Skin epidermis (tissue), 12 donors: Measurements from ENCODE around the gene CREBBP.
A peak's percentile ranks its signal among the peaks of the same experiment; 100 is the strongest.

Experiments
- H3K27ac ChIP-seq, 21 experiments: fragments of 200-600 bp; sonication (generic) in 11 of 21; one replicate each; pipeline ENCODE4 v1.5.0; 2020; ENCODE audit warnings: mild to moderate bottlenecking in 3 of 21, inconsistent platforms in 2 of 21, moderate library complexity in 2 of 21
- H3K4me3 ChIP-seq, 7 experiments: fragments of 200-600 bp; sonication (generic) in 2 of 7; one replicate each; pipeline ENCODE4 v1.5.0; 2020; ENCODE audit warnings: inconsistent platforms in 2 of 7, mild to moderate bottlenecking in 2 of 7, moderate library complexity in 1 of 7

The CREBBP gene

GRCh38 chr16:3751878-3752277, 128.6 kb downstream of the CREBBP start:
- Histone ChIP-seq H3K27ac (no peak overlapping the region), H3K4me3 (no peak overlapping the region)

- H3K4me3 ChIP-seq = no peak overlapping the region
- H3K27ac ChIP-seq = no peak overlapping the region
Observed at GRCh38 chr16:3748307-3748706, 132.2 kb downstream of the CREBBP start.

GRCh38 chr16:3745751-3746355, 134.7 kb downstream of the CREBBP start:
- H3K27ac ChIP-seq = no peak overlapping the region

GRCh38 chr16:3744018-3744417, 136.5 kb downstream of the CREBBP start:
- H3K27ac ChIP-seq = no peak overlapping the region
- H3K4me3 ChIP-seq = no peak overlapping the region

More at GRCh38 chr16:3745751-3746355, 134.7 kb downstream of the CREBBP start:
- H3K4me3 ChIP-seq = no peak overlapping the region

- Histone ChIP-seq H3K4me3 (no peak overlapping the region), H3K27ac (no peak overlapping the region)
Observed at GRCh38 chr16:3740934-3741333, 139.6 kb downstream of the CREBBP start.

- no peak overlapping the region for H3K27ac ChIP-seq
Observed at GRCh38 chr16:3740186-3740585, 140.3 kb downstream of the CREBBP start.

GRCh38 chr16:3739636-3740035, 140.9 kb downstream of the CREBBP start:
- no peak overlapping the region for H3K4me3 ChIP-seq
- no peak overlapping the region for H3K27ac ChIP-seq

More at GRCh38 chr16:3740186-3740585, 140.3 kb downstream of the CREBBP start:
- H3K4me3 ChIP-seq = no peak overlapping the region

GRCh38 chr16:3738541-3738940, 142.0 kb downstream of the CREBBP start:
- H3K27ac ChIP-seq = no peak overlapping the region
- H3K4me3 ChIP-seq = no peak overlapping the region

- H3K4me3 ChIP-seq = no peak overlapping the region
- no peak overlapping the region for H3K27ac ChIP-seq
Observed at GRCh38 chr16:3738128-3738527, 142.4 kb downstream of the CREBBP start.

- Histone ChIP-seq H3K4me3 (no peak overlapping the region), H3K27ac (no peak overlapping the region)
Observed at GRCh38 chr16:3737181-3737580, 143.3 kb downstream of the CREBBP start.

GRCh38 chr16:3736116-3736515, 144.4 kb downstream of the CREBBP start:
- Histone ChIP-seq H3K4me3 (no peak overlapping the region), H3K27ac (no peak overlapping the region)

GRCh38 chr16:3735541-3735940, 145.0 kb downstream of the CREBBP start:
- Histone ChIP-seq H3K27ac (no peak overlapping the region), H3K4me3 (peak overlapping the region in 1 of 7 experiments; percentile 5)

GRCh38 chr16:3734758-3735221, 145.7 kb downstream of the CREBBP start:
- Histone ChIP-seq H3K27ac (peak overlapping the region in 1 of 21 experiments; percentile 56), H3K4me3 (no peak overlapping the region)

GRCh38 chr16:3734084-3734757, 146.3 kb downstream of the CREBBP start:
- H3K27ac ChIP-seq = no peak overlapping the region
- no peak overlapping the region for H3K4me3 ChIP-seq

GRCh38 chr16:3732171-3732570, 148.3 kb downstream of the CREBBP start:
- no peak overlapping the region for H3K27ac ChIP-seq
- no peak overlapping the region for H3K4me3 ChIP-seq

GRCh38 chr16:3731126-3731935, 149.2 kb downstream of the CREBBP start:
- H3K4me3 ChIP-seq = no peak overlapping the region

GRCh38 chr16:3730161-3731125, 150.1 kb downstream of the CREBBP start:
- H3K4me3 ChIP-seq = no peak overlapping the region
- H3K27ac ChIP-seq = no peak overlapping the region

More at GRCh38 chr16:3731126-3731935, 149.2 kb downstream of the CREBBP start:
- H3K27ac ChIP-seq = no peak overlapping the region

- no peak overlapping the region for H3K27ac ChIP-seq
- no peak overlapping the region for H3K4me3 ChIP-seq
Observed at GRCh38 chr16:3729161-3730112, 151.1 kb downstream of the CREBBP start.
